H9 (cell line): ENCODE measurements around the gene ARMH1. TPM values are rescaled to one million over a fixed set of nuclear protein-coding genes. Genes with fewer than 3 reads are reported as not detected.

Source experiments
- DNase-seq: peaks from one replicate; pipeline ENCODE4 v3.0.0-alpha.2; 2017
- H2AFZ ChIP-seq: one replicate; pipeline ENCODE4 v1.6.1; 2013; ENCODE audit warnings: mild to moderate bottlenecking, low read length, control low read depth, moderate library complexity
- H2AK5ac ChIP-seq: 2 replicates; pipeline ENCODE4 v1.6.1; 2013; ENCODE audit warnings: low read length, control low read depth, mixed read lengths; ENCODE audit not compliant: insufficient read length
- H2BK120ac ChIP-seq: one replicate; pipeline ENCODE4 v1.6.1; 2013; ENCODE audit warnings: low read depth, mild to moderate bottlenecking, low read length, control low read depth, inconsistent platforms; ENCODE audit not compliant: poor library complexity, severe bottlenecking
- H2BK12ac ChIP-seq: 2 replicates; pipeline ENCODE4 v1.6.1; 2013; ENCODE audit warnings: low read length, control low read depth, mixed read lengths, low read depth; ENCODE audit not compliant: insufficient read length
- H2BK15ac ChIP-seq: 2 replicates; pipeline ENCODE4 v1.6.1; 2013; ENCODE audit warnings: low read depth, low read length, control low read depth
- H2BK20ac ChIP-seq: one replicate; pipeline ENCODE4 v1.6.1; 2013; ENCODE audit warnings: low read depth, mild to moderate bottlenecking, low read length, control low read depth, inconsistent platforms; ENCODE audit not compliant: poor library complexity, severe bottlenecking
- H2BK5ac ChIP-seq: 2 replicates; pipeline ENCODE4 v1.6.1; 2013; ENCODE audit warnings: low read length, control low read depth, mixed read lengths; ENCODE audit not compliant: insufficient read length
- H3K14ac ChIP-seq: 2 replicates; pipeline ENCODE4 v1.6.1; 2013; ENCODE audit warnings: low read length, control low read depth; ENCODE audit not compliant: insufficient read depth
- H3K18ac ChIP-seq: 2 replicates; pipeline ENCODE4 v1.6.1; 2013; ENCODE audit warnings: low read depth, mild to moderate bottlenecking, mixed read lengths, low read length, control low read depth; ENCODE audit not compliant: insufficient read length
- H3K23ac ChIP-seq: 2 replicates; pipeline ENCODE4 v1.6.1; 2013; ENCODE audit warnings: low read length, control low read depth, mixed read lengths, low read depth; ENCODE audit not compliant: insufficient read length
- H3K23me2 ChIP-seq: 2 replicates; pipeline ENCODE4 v1.6.1; 2013; ENCODE audit warnings: low read depth, mild to moderate bottlenecking, mixed read lengths, low read length, control low read depth; ENCODE audit not compliant: insufficient read length, poor library complexity, severe bottlenecking
- H3K27ac ChIP-seq: 2 replicates; pipeline ENCODE4 v1.5.1; 2013; ENCODE audit warnings: low read length, control low read depth, mixed read lengths, low read depth; ENCODE audit not compliant: insufficient read length
- H3K27me3 ChIP-seq: 2 replicates; pipeline ENCODE4 v1.6.1; 2013; ENCODE audit warnings: low read length, control low read depth, inconsistent platforms; ENCODE audit not compliant: insufficient read depth
- H3K4ac ChIP-seq: 2 replicates; pipeline ENCODE4 v1.6.1; 2013; ENCODE audit warnings: low read depth, mild to moderate bottlenecking, control low read depth, inconsistent platforms, low read length, moderate library complexity
- H3K4me1 ChIP-seq: 2 replicates; pipeline ENCODE4 v1.6.1; 2013; ENCODE audit warnings: low read length, control low read depth, inconsistent platforms; ENCODE audit not compliant: insufficient read depth
- H3K4me2 ChIP-seq: 2 replicates; pipeline ENCODE4 v1.6.1; 2013; ENCODE audit warnings: low read length, control low read depth, mixed read lengths; ENCODE audit not compliant: insufficient read length, insufficient read depth
- H3K56ac ChIP-seq: 2 replicates; pipeline ENCODE4 v1.6.1; 2013; ENCODE audit warnings: low read depth, mild to moderate bottlenecking, mixed read lengths, low read length, control low read depth; ENCODE audit not compliant: insufficient read length
- H3K79me1 ChIP-seq: 2 replicates; pipeline ENCODE4 v1.6.1; 2013; ENCODE audit warnings: low read depth, mild to moderate bottlenecking, moderate library complexity, low read length, control low read depth, inconsistent platforms; ENCODE audit not compliant: insufficient read depth, poor library complexity, severe bottlenecking
- H3K79me2 ChIP-seq: 2 replicates; pipeline ENCODE4 v1.6.1; 2013; ENCODE audit warnings: low read length, control low read depth, inconsistent platforms; ENCODE audit not compliant: insufficient read depth
- H3K9ac ChIP-seq: 2 replicates; pipeline ENCODE4 v1.6.1; 2013; ENCODE audit warnings: low read length, control low read depth, mixed read lengths; ENCODE audit not compliant: insufficient read length; ENCODE audit errors: extremely low read depth
- H3K9me3 ChIP-seq: one replicate; pipeline ENCODE4 v1.6.1; 2013; ENCODE audit warnings: low read depth, low read length, inconsistent platforms; ENCODE audit not compliant: control insufficient read depth
- H3T11ph ChIP-seq: one replicate; pipeline ENCODE4 v1.6.1; 2013; ENCODE audit warnings: mild to moderate bottlenecking, low read length, control low read depth, inconsistent platforms
- H4K20me1 ChIP-seq: one replicate; pipeline ENCODE4 v1.6.1; 2013; ENCODE audit not compliant: control insufficient read depth, insufficient read length, insufficient read depth
- H4K5ac ChIP-seq: 2 replicates; pipeline ENCODE4 v1.6.1; 2013; ENCODE audit warnings: low read depth, mild to moderate bottlenecking, mixed read lengths, low read length, control low read depth; ENCODE audit not compliant: insufficient read length
- H4K8ac ChIP-seq: replicated peaks from 2 replicates; pipeline ENCODE4 v1.6.1; 2013; ENCODE audit warnings: low read length, control low read depth, mixed read lengths, low read depth; ENCODE audit not compliant: insufficient read length
- H4K91ac ChIP-seq: 2 replicates; pipeline ENCODE4 v1.6.1; 2013; ENCODE audit warnings: low read depth, mild to moderate bottlenecking, moderate library complexity, mixed read lengths, low read length, control low read depth; ENCODE audit not compliant: insufficient read length
- H3K27ac Mint-ChIP-seq, 3 experiments: 2 replicates in 2 of 3; 3 replicates in 1 of 3; pipeline ENCODE4 v1.8.0; 2020 to 2021; ENCODE audit warnings: mixed read lengths in 3 of 3, mild to moderate bottlenecking in 1 of 3, moderate library complexity in 1 of 3
- H3K27me3 Mint-ChIP-seq: 2 replicates; pipeline ENCODE4 v1.8.0; 2021; ENCODE audit warnings: low read depth, mild to moderate bottlenecking, moderate library complexity, mixed read lengths
- H3K36me3 Mint-ChIP-seq, 3 experiments: 2 replicates in 2 of 3; 3 replicates in 1 of 3; pipeline ENCODE4 v1.8.0; 2020 to 2021; ENCODE audit warnings: low read depth in 3 of 3, mixed read lengths in 3 of 3; ENCODE audit not compliant: insufficient read depth in 1 of 3
- H3K4me1 Mint-ChIP-seq, 2 experiments: 2 replicates each; pipeline ENCODE4 v1.8.0; 2020; ENCODE audit warnings: mixed read lengths in 2 of 2
- H3K4me3 Mint-ChIP-seq, 2 experiments: 2 replicates in 1 of 2; 3 replicates in 1 of 2; pipeline ENCODE4 v1.8.0; 2020 to 2021; ENCODE audit warnings: mild to moderate bottlenecking in 2 of 2, mixed read lengths in 2 of 2, moderate library complexity in 1 of 2
- H3K9me3 Mint-ChIP-seq, 2 experiments: 2 replicates in 1 of 2; 3 replicates in 1 of 2; pipeline ENCODE4 v1.8.0; 2020; ENCODE audit warnings: mild to moderate bottlenecking in 2 of 2, mixed read lengths in 2 of 2, moderate library complexity in 1 of 2
- CTCF ChIP-seq: fragments of 200-600 bp; sonication (generic); conservative IDR thresholded peaks from 3 replicates; pipeline ENCODE4 v1.8.0; 2021; ENCODE audit warnings: antibody characterized with exemption, mild to moderate bottlenecking
- WGBS: extraction: QIAGEN DNeasy Blood & Tissue Kit; methylation state at CpG from one replicate; pipeline ENCODE4 v1.1.7; 2013; ENCODE audit warnings: missing lambda C conversion rate, low lambda C conversion rate, mixed read lengths; ENCODE audit not compliant: insufficient read length; ENCODE audit errors: extremely low coverage; 5-methylcytosine and 5-hydroxymethylcytosine counted together
- total RNA-seq: library from RNA; stranded (reverse); gene quantifications from 2 replicates; pipeline ENCODE4 v1.2.1, GENCODE V29; 2021

ARMH1 gene
- total RNA-seq, 1 experiment from 2014 or later, result 1.0 TPM

- WGBS, result no CpG with 5 or more reads among the region's 57 CpGs
- H3K27ac Mint-ChIP-seq, result peak within 1 kb of the TSS; percentile 96 to 99 (median 98)
- no peak within 1 kb of the TSS for H2BK120ac ChIP-seq
Observed at GRCh38 chr1:44739307-44740178, 65.0 kb downstream of the ARMH1 start, which contains the start of gene KIF2C. KIF2C (plus strand) TSS chr1:44739837; CDS start chr1:44739933, 96 bp downstream.

More at GRCh38 chr1:44739307-44740178, 65.0 kb downstream of the ARMH1 start, which contains the start of gene KIF2C:
- peak within 1 kb of the TSS; percentile 58 for H3K4me2 ChIP-seq
- no peak for TF ChIP-seq CTCF
- Mint-ChIP-seq H3K9me3 (peaks cover 0 to 11% of the 10 kb centered on the region in 2 experiments; a peak in 4 of 5 replicates), H3K36me3 (peaks cover 24 to 35% (median 31%) of the 10 kb centered on the region in 3 experiments), H3K4me1 (peaks cover 18 to 19% of the 10 kb centered on the region in 2 experiments), H3K4me3 (peak within 1 kb of the TSS; percentile 98 to 99), H3K27me3 (peaks cover 2% of the 10 kb centered on the region; the same call in 1 of the 2 replicates)
- H3K23ac ChIP-seq, result no peak within 1 kb of the TSS
- H3K27ac ChIP-seq, result no peak within 1 kb of the TSS
- no peak within 1 kb of the TSS for H2AK5ac ChIP-seq
- H2BK20ac ChIP-seq, result no peak within 1 kb of the TSS
- peak within 1 kb of the TSS; percentile 15; the same call in 1 of the 2 replicates for H3K14ac ChIP-seq
- no peak within 1 kb of the TSS; the same call in 1 of the 2 replicates for H3K4ac ChIP-seq
- no peak within 1 kb of the TSS for H2AFZ ChIP-seq
- H3K27me3 ChIP-seq, result no peaks in the 10 kb centered on the region
- H3K18ac ChIP-seq, result peak within 1 kb of the TSS; percentile 77
- H2BK12ac ChIP-seq, result no peak within 1 kb of the TSS
- no peak within 1 kb of the TSS for H3K56ac ChIP-seq
- H3K9me3 ChIP-seq, result no peaks in the 10 kb centered on the region
- no peaks in the 10 kb centered on the region for H4K20me1 ChIP-seq
- H3K23me2 ChIP-seq, result peaks cover 8% of the 10 kb centered on the region
- no peak within 1 kb of the TSS for H4K8ac ChIP-seq
- DNase-seq, result peak; percentile 97
- H3K79me2 ChIP-seq, result peaks cover 9% of the 10 kb centered on the region; the same call in 1 of the 2 replicates
- H2BK5ac ChIP-seq, result no peak within 1 kb of the TSS
- peak within 1 kb of the TSS; percentile 74 for H3K9ac ChIP-seq
- H3K79me1 ChIP-seq, result peaks cover 5% of the 10 kb centered on the region
- H3T11ph ChIP-seq, result no peak within 1 kb of the TSS
- H4K5ac ChIP-seq, result no peak within 1 kb of the TSS
- H2BK15ac ChIP-seq, result no peak within 1 kb of the TSS
- H3K4me1 ChIP-seq, result no peaks in the 10 kb centered on the region
- no peak within 1 kb of the TSS for H4K91ac ChIP-seq
